Mucosa of stomach (tissue), 1 donor: ENCODE measurements around the gene ATXN7L2.

Source experiments
- H3K27me3 ChIP-seq: one replicate; pipeline ENCODE4 v1.7.0; 2013; ENCODE audit warnings: mild to moderate bottlenecking, low read length; ENCODE audit not compliant: control insufficient read depth, insufficient read depth
- H3K36me3 ChIP-seq: one replicate; pipeline ENCODE4 v1.7.0; 2013; ENCODE audit warnings: low read length; ENCODE audit not compliant: control insufficient read depth, insufficient read depth
- H3K4me1 ChIP-seq: one replicate; pipeline ENCODE4 v1.7.0; 2013; ENCODE audit warnings: mild to moderate bottlenecking, low read length; ENCODE audit not compliant: control insufficient read depth, insufficient read depth
- H3K4me3 ChIP-seq: one replicate; pipeline ENCODE4 v1.7.0; 2013; ENCODE audit warnings: low read length
- H3K9ac ChIP-seq: one replicate; pipeline ENCODE4 v1.7.0; 2013; ENCODE audit warnings: mild to moderate bottlenecking, low read length, moderate library complexity
- H3K9me3 ChIP-seq: one replicate; pipeline ENCODE4 v1.7.0; 2013; ENCODE audit warnings: mild to moderate bottlenecking, low read length, moderate library complexity; ENCODE audit not compliant: control insufficient read depth
- donor health status: Pancreatic carcinoma.

Gene ATXN7L2

DNA sequence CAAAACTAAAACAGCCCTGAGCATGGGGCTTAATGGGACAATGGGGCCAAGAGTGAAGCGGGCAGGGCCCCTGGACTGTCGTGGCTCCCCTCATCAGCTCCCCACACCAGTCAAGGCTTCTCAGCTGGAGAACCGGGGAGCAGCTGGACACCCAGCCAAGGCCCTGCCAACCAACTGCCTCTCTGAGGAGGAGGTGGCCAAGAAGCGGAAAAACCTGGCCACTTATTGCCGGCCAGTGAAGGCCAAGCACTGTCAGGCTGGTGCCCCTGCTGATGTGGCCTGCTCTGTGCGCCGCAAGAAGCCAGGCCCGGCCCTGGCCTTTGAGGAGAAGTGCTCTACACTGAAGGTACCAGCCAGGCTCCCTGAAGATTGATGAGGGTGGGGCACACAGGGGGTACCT is 7.7 kb downstream of the ATXN7L2 start:
- no peak overlapping the region for H3K9ac ChIP-seq
- H3K4me3 ChIP-seq = no peak overlapping the region
- no peaks in the 10 kb centered on the region for H3K27me3 ChIP-seq
- H3K4me1 ChIP-seq = peaks cover 25% of the 10 kb centered on the region
- no peaks in the 10 kb centered on the region for H3K9me3 ChIP-seq
- H3K36me3 ChIP-seq = no peaks in the 10 kb centered on the region

DNA sequence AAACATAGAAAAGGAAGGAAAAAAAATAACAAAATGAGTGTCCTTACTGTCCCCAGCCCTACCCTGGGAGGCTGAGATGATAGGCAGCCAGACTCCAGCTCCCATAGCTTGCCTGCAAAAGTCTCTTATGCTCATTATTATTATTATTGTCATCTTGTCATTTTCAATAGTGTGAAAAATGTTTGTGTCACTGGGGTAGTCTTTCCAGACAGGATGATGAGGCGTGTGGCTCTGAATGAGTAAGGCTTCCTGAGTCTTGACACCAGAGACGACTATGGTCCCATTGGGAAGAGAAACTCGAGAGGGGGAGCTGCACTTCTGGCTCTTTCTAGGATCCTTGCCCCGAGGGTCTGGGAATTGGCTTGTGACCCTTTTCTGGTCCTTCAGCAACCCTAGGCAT is 9.1 kb downstream of the ATXN7L2 start:
- Histone ChIP-seq H3K4me1 (peaks cover 25% of the 10 kb centered on the region), H3K9ac (no peak overlapping the region), H3K36me3 (peaks cover 4% of the 10 kb centered on the region)

DNA sequence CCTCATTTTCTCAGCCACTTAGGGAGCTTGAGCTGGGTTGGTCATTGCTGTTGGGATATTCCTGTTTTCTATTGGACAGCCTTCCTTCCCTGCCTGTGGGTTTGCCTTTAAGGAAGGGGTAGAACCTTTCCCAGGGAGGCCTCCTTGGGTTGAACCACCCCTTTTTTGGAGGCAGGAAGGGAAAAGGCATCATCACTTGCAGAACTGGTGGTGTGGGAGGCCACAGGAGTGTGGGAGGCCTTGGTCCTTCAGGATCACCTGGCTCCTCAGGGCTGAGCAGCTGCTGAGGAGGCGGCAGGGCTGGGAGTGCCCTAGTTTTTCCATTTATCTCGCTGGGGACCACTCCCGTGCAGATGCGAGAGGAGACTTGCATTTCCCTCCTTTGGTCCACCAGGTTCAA is 9.5 kb downstream of the ATXN7L2 start:
- H3K4me1 ChIP-seq = peaks cover 25% of the 10 kb centered on the region
- no peaks in the 10 kb centered on the region for H3K9me3 ChIP-seq
- no peaks in the 10 kb centered on the region for H3K27me3 ChIP-seq
- peak overlapping the region; percentile 93 for H3K4me3 ChIP-seq
- peak overlapping the region; percentile 73 for H3K9ac ChIP-seq
- peaks cover 4% of the 10 kb centered on the region for H3K36me3 ChIP-seq

More for the DNA sequence above, 9.1 kb downstream of the ATXN7L2 start:
- no peak overlapping the region for H3K4me3 ChIP-seq
- H3K27me3 ChIP-seq = no peaks in the 10 kb centered on the region
- no peaks in the 10 kb centered on the region for H3K9me3 ChIP-seq

DNA sequence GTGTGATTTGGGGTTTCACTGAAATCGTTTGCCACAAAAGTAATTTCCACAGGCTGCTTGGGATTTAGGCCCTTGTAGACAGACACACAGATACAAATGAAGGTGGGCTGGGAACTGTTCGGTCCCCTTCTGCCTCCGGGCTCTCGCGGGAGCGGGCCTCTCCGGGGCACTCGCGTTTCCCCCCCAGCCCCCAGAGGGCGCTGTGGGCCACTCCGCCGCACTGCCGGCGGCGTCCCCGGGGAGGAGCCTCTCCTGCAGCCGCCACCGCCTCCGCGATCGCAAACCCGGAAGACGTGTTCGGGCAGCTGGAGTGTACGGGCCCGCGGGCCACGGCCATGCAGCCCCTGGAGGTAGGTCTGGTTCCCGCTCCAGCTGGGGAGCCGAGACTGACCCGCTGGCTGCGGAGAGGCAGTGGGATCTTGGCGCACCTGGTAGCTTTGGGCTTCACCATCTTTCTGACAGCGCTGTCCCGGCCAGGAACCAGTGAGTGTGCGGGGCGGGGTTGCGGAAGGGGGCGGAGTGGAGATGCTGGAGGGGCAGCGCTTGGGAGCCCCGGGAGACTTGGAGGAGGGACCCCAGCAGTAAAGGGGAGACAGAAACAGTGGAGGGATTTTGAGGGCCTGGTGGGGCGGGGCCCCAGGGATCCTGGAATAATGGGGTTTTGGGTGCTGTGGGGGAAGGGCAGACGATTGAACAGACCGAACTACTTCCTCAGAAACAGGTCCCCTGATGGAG is 10.3 kb downstream of the ATXN7L2 start, which contains the start of gene CYB561D1:
CYB561D1 (plus strand) TSS at position 290 of the 735 bp plus-strand sequence; CDS start at position 336, 46 bp downstream.
- Histone ChIP-seq H3K4me1 (peaks cover 25% of the 10 kb centered on the region), H3K9me3 (no peaks in the 10 kb centered on the region), H3K27me3 (no peaks in the 10 kb centered on the region), H3K9ac (peak within 1 kb of the TSS; percentile 73), H3K36me3 (peaks cover 4% of the 10 kb centered on the region), H3K4me3 (peak within 1 kb of the TSS; percentile 93)

DNA sequence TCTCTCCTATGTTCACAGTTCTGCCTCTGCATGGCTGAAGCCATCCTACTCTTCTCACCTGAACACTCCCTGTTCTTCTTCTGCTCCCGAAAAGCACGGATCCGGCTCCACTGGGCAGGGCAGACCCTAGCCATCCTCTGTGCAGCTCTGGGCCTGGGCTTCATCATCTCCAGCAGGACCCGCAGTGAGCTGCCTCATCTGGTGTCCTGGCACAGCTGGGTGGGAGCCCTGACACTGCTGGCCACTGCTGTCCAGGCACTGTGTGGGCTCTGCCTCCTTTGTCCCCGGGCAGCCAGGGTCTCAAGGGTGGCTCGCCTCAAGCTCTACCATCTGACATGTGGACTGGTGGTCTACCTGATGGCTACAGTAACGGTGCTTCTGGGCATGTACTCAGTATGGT is 12.0 kb downstream of the ATXN7L2 start:
- Histone ChIP-seq H3K27me3 (no peaks in the 10 kb centered on the region), H3K9ac (no peak overlapping the region), H3K9me3 (no peaks in the 10 kb centered on the region), H3K36me3 (peaks cover 4% of the 10 kb centered on the region), H3K4me1 (peaks cover 22% of the 10 kb centered on the region), H3K4me3 (no peak overlapping the region)

DNA sequence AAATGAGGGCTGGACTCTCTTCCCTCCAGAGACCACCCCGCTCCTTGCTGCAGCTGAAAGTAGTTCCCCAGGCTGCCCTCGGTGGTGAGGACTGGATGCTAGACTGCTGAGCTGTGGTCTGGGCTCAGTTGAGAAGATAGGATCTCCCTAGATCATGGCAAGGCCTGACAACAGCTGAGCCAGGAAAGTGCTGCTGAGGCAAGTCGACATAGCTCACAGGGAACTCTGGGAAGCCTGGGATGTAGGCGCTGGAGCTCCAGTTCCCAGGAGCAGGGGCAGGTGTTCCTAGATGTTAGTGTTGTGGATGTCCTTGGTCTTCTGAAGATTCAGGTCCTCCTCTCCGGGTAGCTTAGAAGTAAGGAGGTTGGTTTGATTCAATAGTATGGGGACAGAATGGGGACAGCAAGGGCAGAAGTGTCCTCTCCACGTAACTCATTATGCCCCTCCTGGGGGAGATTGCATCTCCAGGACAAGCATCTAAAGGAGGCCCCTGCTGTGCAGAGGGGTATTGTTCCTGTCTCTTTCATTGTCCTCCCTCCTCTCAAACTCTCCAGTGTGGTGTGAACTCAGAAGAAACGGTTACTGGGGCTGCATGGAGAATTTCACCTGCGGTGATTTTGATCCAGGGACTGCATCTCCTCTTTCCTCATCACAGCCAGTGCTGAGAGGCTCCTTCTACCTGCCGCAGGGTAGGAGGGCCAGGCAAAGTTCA is 13.9 kb downstream of the ATXN7L2 start:
- Histone ChIP-seq H3K9me3 (no peaks in the 10 kb centered on the region), H3K4me3 (no peak overlapping the region), H3K27me3 (no peaks in the 10 kb centered on the region), H3K9ac (no peak overlapping the region), H3K36me3 (peaks cover 4% of the 10 kb centered on the region), H3K4me1 (peaks cover 18% of the 10 kb centered on the region)

DNA sequence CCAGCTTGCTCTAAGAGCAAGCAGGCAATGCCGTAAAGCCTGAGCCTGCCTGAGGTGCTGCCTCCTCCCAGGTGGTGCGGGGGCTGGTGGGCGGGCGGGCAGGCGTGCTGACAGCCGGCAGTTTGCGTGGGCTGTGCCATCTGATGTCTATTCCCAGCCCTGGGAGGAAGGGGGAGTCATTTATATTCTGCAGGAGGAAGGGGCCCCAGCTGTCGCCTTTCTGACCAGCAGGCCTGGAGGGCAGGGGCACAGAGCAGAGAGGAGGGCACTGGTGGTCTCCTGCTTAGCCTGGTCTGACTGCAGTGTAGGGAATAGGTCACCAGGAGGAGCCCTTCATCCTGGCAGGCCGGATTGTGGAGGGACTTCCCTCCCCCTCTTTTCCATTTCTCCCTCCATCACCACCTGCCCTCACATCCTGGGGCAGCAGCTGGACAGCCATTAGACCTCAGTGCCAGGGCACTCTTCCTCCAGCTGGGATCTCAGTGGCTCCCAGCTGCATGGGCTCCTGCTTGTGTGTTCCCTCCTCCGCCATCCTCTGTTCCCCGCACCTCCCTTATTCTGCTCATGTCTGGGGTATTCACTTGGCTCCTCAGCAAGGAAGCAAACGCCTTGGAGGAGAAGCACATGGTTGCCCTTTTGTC is 14.6 kb downstream of the ATXN7L2 start:
- Histone ChIP-seq H3K4me3 (no peak overlapping the region), H3K4me1 (peaks cover 16% of the 10 kb centered on the region), H3K9ac (no peak overlapping the region), H3K36me3 (peaks cover 4% of the 10 kb centered on the region), H3K27me3 (no peaks in the 10 kb centered on the region), H3K9me3 (no peaks in the 10 kb centered on the region)

DNA sequence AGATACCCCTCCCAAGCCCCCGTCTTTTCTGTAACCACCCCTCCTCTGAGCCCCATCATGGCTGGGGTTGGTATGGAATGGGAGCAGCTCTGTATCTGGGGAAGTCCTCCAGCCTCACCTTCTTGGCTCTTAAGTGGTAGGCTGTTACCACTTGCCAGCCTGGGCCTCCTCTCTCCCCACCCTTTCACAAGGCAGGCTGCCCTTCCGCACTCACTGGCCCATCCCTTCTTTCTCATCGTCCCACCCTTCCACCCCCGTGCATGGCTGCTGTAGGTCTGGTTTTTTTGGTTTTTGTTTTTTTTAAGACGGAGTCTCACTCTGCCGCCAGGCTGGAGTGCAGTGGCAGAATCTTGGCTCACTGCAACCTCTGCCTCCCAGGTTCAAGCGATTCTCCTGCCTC is 15.4 kb downstream of the ATXN7L2 start:
- no peaks in the 10 kb centered on the region for H3K9me3 ChIP-seq
- peaks cover 17% of the 10 kb centered on the region for H3K4me1 ChIP-seq
- no peaks in the 10 kb centered on the region for H3K27me3 ChIP-seq
- H3K9ac ChIP-seq = no peak overlapping the region
- no peak overlapping the region for H3K4me3 ChIP-seq
- peaks cover 4% of the 10 kb centered on the region for H3K36me3 ChIP-seq

DNA sequence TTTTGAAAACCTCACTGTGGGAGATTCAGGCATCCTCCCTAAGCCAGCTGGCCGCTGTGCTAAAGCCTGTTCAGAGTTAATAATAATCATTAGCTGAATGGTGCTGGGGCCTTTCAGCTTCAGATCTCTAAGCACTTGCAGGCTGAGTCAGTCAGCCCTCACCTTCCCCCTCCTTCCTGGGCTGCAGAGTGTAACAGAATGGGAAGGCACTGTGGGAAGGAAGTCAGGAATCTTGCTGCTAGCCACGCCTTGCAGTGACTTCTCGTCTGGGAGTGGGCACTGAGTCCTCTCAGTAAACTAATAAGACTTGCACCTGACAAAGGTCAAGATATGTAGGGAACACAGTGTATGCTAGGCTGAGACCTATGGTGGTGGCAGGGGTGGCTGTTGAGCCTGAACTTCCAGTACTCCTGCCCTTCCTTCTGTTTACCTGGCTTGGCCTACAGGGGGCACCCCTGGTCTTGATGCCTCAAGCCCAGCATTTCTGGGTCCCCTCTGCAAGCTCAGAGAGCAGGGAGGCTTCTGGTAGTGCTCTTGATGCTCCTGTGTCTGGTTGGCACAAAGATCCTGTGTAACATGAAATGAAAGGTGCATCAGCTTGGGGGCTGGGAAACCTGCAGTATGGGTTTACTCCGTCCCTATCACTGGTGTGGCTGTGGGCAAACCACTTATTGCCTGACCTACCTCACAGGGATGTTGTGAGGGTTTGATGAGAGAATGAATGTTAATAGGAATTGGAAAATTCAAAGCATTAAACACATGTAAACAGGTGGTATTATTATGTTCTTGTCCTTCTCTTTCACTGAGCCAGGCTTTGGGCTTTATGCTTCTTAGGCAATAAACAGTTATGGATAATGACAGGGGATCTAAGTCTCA is 16.2 kb downstream of the ATXN7L2 start:
- Histone ChIP-seq H3K36me3 (peaks cover 4% of the 10 kb centered on the region), H3K9ac (no peak overlapping the region), H3K4me1 (peaks cover 13% of the 10 kb centered on the region), H3K27me3 (no peaks in the 10 kb centered on the region), H3K4me3 (no peak overlapping the region), H3K9me3 (no peaks in the 10 kb centered on the region)

DNA sequence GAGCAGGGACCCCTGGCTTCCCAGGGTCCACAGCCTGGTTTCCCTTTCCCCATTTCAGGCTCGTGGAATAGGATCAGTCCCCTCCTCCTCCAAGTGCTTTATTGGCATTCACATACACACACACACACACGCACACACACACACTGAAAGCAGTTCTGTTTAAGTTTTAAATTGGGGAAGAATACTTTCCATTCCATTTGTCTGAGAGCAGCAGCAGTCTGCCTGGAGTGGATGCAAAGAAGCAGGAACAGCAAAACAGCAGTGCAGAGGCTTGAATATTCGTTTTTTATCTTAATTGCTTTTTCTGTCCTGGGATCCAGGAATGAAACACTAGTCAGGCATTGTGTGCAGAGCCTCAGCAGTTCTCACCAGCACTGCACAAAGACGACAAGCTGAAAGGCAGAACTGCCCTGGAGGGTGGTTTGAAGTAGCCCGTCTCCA is 17.3 kb downstream of the ATXN7L2 start:
- Histone ChIP-seq H3K36me3 (peaks cover 4% of the 10 kb centered on the region), H3K27me3 (no peaks in the 10 kb centered on the region), H3K4me3 (no peak overlapping the region), H3K9me3 (no peaks in the 10 kb centered on the region), H3K4me1 (peaks cover 6% of the 10 kb centered on the region), H3K9ac (no peak overlapping the region)

DNA sequence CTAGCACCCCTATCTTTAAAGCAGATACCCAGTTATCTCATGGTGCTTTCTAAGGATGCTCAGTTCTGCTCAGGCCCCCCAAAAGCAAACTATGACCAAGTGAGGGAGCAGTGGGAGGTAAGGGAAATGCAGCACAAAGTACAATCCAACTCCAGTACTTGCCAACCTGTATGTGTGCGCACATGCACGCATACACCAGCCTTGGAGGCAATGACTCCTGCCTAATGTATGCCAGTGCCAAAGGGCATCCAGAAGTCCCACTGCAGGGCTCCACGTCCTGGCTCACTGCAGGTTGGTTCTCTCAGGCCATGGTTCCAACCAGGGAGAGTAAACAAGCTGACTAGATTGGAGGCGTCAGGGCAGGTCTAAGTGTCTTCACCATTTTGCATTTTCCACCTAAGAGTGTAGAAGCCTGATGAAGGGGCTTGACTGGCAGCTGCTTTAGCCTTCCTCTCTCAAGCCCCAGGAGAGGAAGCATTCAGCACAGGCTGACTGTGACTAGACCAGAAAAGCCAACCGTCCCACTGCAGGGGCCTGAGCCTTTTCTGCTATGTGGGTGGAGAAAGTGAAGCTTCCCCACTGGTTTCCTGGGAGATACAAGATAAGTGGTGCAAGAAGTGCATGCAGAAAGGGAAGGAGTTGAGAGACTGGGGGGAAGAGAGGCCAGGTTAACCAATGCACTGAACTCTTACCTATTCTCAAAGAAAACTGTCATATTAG is 18.1 kb downstream of the ATXN7L2 start:
- peaks cover 4% of the 10 kb centered on the region for H3K36me3 ChIP-seq
- no peaks in the 10 kb centered on the region for H3K27me3 ChIP-seq
- H3K9me3 ChIP-seq = no peaks in the 10 kb centered on the region
- peaks cover 6% of the 10 kb centered on the region for H3K4me1 ChIP-seq
- H3K4me3 ChIP-seq = no peak overlapping the region
- no peak overlapping the region for H3K9ac ChIP-seq
